Measurements from ENCODE around the gene TRMT44. TPM values are rescaled to one million over a fixed set of nuclear protein-coding genes. Genes with fewer than 3 reads are reported as not detected.

Gene TRMT44
- total RNA-seq, 1 experiment from 2014 or later = 23.4 TPM

DNA sequence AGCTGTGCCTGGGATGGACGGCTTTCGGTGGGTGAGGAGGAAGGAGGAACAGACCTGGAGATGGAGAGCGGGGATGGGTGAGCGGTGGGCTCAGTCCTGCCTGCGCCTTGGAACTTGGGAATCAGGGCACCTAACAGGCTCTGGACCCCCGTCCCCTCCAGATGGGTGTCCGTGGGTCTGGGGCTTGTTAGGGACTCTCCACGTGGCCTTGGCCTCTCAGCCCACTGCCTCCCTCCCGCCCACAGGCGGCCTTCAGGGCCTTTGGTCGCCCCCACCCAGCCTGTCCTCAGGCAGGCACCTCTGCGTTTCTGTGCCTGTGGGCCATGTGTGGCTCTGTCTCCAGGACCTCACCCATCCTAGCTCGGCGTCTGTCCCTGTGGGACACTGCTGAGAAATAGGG, 29.0 kb downstream of the TRMT44 start:
- no peaks in the 10 kb centered on the region for H3K27me3 Mint-ChIP-seq (ENCODE audit: insufficient read depth, unreplicated experiment)
- Histone ChIP-seq H3K27me3 (replicated peaks; ENCODE audit: control insufficient read depth, insufficient read depth, low read length) (no peaks in the 10 kb centered on the region), H3K9me3 (no peaks in the 10 kb centered on the region), H3K4me1 (peaks cover 14% of the 10 kb centered on the region), H3K36me3 (ENCODE audit: control insufficient read depth, insufficient read depth, low read length) (peaks cover 2% of the 10 kb centered on the region; the same call in 1 of the 2 replicates), H3K4me3 (ENCODE audit: low read depth, low read length) (no peak overlapping the region)
- no TSS peak for BruUV-seq (replicated peaks)
- H3K4me1 Mint-ChIP-seq (ENCODE audit: low read depth, unreplicated experiment) = peaks cover 7% of the 10 kb centered on the region
- H3K9me3 Mint-ChIP-seq (ENCODE audit: unreplicated experiment) = no peaks in the 10 kb centered on the region
- H3K27ac Mint-ChIP-seq (ENCODE audit: unreplicated experiment) = no peak overlapping the region
- TF ChIP-seq, protein P1, sequence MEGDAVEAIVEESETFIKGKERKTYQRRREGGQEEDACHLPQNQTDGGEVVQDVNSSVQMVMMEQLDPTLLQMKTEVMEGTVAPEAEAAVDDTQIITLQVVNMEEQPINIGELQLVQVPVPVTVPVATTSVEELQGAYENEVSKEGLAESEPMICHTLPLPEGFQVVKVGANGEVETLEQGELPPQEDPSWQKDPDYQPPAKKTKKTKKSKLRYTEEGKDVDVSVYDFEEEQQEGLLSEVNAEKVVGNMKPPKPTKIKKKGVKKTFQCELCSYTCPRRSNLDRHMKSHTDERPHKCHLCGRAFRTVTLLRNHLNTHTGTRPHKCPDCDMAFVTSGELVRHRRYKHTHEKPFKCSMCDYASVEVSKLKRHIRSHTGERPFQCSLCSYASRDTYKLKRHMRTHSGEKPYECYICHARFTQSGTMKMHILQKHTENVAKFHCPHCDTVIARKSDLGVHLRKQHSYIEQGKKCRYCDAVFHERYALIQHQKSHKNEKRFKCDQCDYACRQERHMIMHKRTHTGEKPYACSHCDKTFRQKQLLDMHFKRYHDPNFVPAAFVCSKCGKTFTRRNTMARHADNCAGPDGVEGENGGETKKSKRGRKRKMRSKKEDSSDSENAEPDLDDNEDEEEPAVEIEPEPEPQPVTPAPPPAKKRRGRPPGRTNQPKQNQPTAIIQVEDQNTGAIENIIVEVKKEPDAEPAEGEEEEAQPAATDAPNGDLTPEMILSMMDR (IDR thresholded peaks at IDR 0.05; ENCODE audit: insufficient read depth in 1 of 2, low read depth in 1 of 2, low read length in 1 of 2, severe bottlenecking in 1 of 2, unreplicated experiment in 1 of 2) = no peak
- ChIA-PET CTCF (no interaction called here), POLR2A (no interaction called here)
- peaks cover 21% of the 10 kb centered on the region for H3K36me3 Mint-ChIP-seq (ENCODE audit: insufficient read depth, unreplicated experiment)
- no peak overlapping the region for H3K4me3 Mint-ChIP-seq (ENCODE audit: unreplicated experiment)
- DNase-seq = no peak
- intact Hi-C loops (cut with micrococcal nuclease; ENCODE audit: unreplicated experiment) = loop anchor here (2.0 kb wide), 2 partner anchors 77 to 449 kb away; no protein-coding TSS in a partner anchor

DNA sequence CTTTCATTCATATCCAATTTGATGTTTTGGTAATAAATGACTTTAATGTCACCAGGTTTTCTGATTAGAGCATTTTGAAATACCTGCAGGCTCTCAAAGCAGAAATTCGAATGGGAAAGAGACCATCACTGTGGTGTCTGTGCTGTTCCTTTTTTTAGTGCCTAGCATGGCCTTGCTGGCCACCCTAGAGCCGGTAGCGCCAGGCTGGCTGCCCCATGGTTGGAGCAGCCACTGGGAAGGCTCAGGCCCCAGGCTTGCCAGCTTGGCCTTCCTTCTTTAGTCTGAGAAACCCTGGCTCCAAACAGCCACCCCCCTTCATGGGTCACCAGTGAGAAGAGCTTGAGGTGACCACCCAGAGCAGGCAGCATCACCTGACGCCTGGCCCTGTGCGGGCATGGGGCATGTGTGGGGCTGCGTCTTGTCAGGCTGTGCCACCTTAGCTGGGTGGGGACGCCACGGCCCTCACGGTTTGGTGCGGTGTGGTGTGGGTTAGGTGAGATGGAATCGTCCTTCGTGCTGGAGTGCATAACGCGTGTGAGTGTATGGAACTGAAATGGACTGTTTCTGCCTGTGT, 30.0 kb downstream of the TRMT44 start:
- Mint-ChIP-seq H3K27me3 (ENCODE audit: insufficient read depth, unreplicated experiment) (no peaks in the 10 kb centered on the region), H3K36me3 (ENCODE audit: insufficient read depth, unreplicated experiment) (peaks cover 15% of the 10 kb centered on the region), H3K4me3 (ENCODE audit: unreplicated experiment) (no peak overlapping the region), H3K9me3 (ENCODE audit: unreplicated experiment) (no peaks in the 10 kb centered on the region), H3K4me1 (ENCODE audit: low read depth, unreplicated experiment) (peaks cover 7% of the 10 kb centered on the region), H3K27ac (ENCODE audit: unreplicated experiment) (no peak overlapping the region)
- no TSS peak for BruUV-seq (replicated peaks)
- CTCF ChIA-PET = no interaction called here
- no peaks in the 10 kb centered on the region; the same call in 1 of the 2 replicates for H3K36me3 ChIP-seq (ENCODE audit: control insufficient read depth, insufficient read depth, low read length)
- no peaks in the 10 kb centered on the region for H3K9me3 ChIP-seq
- no peaks in the 10 kb centered on the region for H3K27me3 ChIP-seq (replicated peaks; ENCODE audit: control insufficient read depth, insufficient read depth, low read length)
- POLR2A ChIA-PET = no interaction called here
- intact Hi-C loops (cut with micrococcal nuclease; ENCODE audit: unreplicated experiment) = no loop called here
- peaks cover 14% of the 10 kb centered on the region for H3K4me1 ChIP-seq
- TF ChIP-seq, protein P1 (IDR thresholded peaks at IDR 0.05; ENCODE audit: insufficient read depth in 1 of 2, low read depth in 1 of 2, low read length in 1 of 2, severe bottlenecking in 1 of 2, unreplicated experiment in 1 of 2) = no peak
- H3K4me3 ChIP-seq (ENCODE audit: low read depth, low read length) = no peak overlapping the region
- DNase-seq = no peak

DNA sequence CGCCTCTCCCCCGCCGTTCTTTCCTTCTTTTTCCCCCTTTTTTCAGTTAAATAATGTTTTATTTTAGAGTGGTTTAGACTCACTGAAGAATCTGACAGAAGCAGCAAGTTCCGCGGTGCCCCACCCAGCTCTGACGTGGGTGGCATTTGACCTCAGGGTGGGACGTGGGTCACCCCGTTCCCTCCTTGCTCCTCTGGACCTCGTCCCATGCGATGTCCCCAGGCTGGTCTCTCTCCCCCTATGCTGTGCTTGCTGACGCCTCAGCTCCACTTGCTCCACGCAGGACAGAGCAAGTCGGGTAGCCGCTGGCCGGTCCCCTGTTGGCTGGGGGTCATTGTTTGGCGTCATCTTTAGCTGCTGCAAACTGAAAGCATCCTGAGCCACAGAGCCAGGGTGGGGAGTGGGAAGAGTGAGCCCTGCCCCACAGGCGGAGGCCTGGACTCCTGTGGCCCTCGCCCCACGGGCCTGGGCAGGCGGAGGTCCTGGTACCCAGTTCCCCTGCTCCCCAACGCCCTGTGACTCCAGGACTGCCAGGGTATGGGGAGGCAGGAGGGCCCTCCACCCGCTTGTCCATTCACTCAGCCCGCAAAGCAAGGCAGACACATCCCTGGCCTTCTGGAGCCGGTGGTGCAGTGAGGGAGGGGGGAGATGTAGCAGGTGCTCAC, 30.8 kb downstream of the TRMT44 start:
- BruUV-seq (replicated peaks) = no TSS peak
- no peak for DNase-seq
- ChIA-PET POLR2A (no interaction called here), CTCF (interaction anchor here (1.0 kb wide), 1 partner anchor 115 kb away, joined by 6 read pairs; no protein-coding TSS in a partner anchor)
- Histone ChIP-seq H3K4me3 (ENCODE audit: low read depth, low read length) (no peak overlapping the region), H3K27me3 (replicated peaks; ENCODE audit: control insufficient read depth, insufficient read depth, low read length) (no peaks in the 10 kb centered on the region), H3K36me3 (ENCODE audit: control insufficient read depth, insufficient read depth, low read length) (no peaks in the 10 kb centered on the region; the same call in 1 of the 2 replicates), H3K9me3 (no peaks in the 10 kb centered on the region), H3K4me1 (peaks cover 14% of the 10 kb centered on the region)
- intact Hi-C loops (cut with micrococcal nuclease; ENCODE audit: unreplicated experiment) = no loop called here
- no peaks in the 10 kb centered on the region for H3K9me3 Mint-ChIP-seq (ENCODE audit: unreplicated experiment)
- H3K4me1 Mint-ChIP-seq (ENCODE audit: low read depth, unreplicated experiment) = peaks cover 7% of the 10 kb centered on the region
- H3K27me3 Mint-ChIP-seq (ENCODE audit: insufficient read depth, unreplicated experiment) = no peaks in the 10 kb centered on the region
- TF ChIP-seq, protein P1 (IDR thresholded peaks at IDR 0.05; ENCODE audit: insufficient read depth in 1 of 2, low read depth in 1 of 2, low read length in 1 of 2, severe bottlenecking in 1 of 2, unreplicated experiment in 1 of 2) = no peak
- H3K27ac Mint-ChIP-seq (ENCODE audit: unreplicated experiment) = no peak overlapping the region
- no peak overlapping the region for H3K4me3 Mint-ChIP-seq (ENCODE audit: unreplicated experiment)
- H3K36me3 Mint-ChIP-seq (ENCODE audit: insufficient read depth, unreplicated experiment) = peaks cover 23% of the 10 kb centered on the region
